Fibroblast of mammary gland (primary cell): ENCODE measurements around the gene NKD1.

Experiments
- DNase-seq: peaks from one replicate; pipeline ENCODE4 v3.0.0-alpha.2; 2010; ENCODE audit warnings: low read depth
- H3K4me3 ChIP-seq: 2 replicates; pipeline ENCODE4 v1.5.1; 2011; ENCODE audit warnings: low read depth, mild to moderate bottlenecking, low read length, moderate library complexity; ENCODE audit not compliant: control insufficient read depth
- TF ChIP-seq, protein P1 (sequence below): conservative IDR thresholded peaks from 2 replicates; pipeline ENCODE4 v1.5.1; 2011; ENCODE audit warnings: low read depth, low read length, inconsistent platforms; ENCODE audit not compliant: control insufficient read depth, insufficient read depth

Gene NKD1

DNA sequence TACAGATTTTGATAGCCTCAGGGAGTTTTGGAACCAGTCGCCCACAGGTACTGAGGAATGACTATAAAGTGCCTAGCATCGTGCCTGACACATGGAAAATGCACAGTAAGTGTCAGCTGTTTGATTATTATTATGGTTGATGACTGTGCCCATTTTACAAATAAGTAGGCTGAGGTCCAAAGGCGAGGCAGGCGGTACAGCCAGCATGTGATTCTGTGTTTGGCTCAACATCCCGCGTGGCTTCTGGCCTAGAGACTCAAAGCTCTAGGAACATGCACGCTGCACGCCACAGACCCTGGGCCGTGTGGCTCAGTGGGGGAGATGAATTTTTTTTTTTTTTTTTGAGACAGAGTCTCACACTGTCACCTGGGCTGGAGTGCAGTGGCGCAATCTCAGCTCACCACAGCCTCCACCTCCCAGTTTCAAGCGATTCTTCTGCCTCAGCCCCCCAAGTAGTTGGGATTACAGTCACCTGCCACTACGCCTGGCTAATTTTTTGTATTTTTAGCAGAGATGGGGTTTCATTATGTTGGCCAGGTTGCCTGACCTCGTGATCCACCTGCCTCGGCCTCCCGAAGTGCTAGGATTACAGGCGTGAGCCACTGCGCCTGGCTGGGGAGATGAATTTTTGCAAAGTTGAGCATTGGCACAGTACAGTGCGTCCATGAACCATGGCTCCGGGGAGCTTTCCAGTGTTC is 57.7 kb downstream of the NKD1 start:
- TF ChIP-seq, protein P1, sequence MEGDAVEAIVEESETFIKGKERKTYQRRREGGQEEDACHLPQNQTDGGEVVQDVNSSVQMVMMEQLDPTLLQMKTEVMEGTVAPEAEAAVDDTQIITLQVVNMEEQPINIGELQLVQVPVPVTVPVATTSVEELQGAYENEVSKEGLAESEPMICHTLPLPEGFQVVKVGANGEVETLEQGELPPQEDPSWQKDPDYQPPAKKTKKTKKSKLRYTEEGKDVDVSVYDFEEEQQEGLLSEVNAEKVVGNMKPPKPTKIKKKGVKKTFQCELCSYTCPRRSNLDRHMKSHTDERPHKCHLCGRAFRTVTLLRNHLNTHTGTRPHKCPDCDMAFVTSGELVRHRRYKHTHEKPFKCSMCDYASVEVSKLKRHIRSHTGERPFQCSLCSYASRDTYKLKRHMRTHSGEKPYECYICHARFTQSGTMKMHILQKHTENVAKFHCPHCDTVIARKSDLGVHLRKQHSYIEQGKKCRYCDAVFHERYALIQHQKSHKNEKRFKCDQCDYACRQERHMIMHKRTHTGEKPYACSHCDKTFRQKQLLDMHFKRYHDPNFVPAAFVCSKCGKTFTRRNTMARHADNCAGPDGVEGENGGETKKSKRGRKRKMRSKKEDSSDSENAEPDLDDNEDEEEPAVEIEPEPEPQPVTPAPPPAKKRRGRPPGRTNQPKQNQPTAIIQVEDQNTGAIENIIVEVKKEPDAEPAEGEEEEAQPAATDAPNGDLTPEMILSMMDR: no peak
- no peak for DNase-seq
- H3K4me3 ChIP-seq: no peak overlapping the region

DNA sequence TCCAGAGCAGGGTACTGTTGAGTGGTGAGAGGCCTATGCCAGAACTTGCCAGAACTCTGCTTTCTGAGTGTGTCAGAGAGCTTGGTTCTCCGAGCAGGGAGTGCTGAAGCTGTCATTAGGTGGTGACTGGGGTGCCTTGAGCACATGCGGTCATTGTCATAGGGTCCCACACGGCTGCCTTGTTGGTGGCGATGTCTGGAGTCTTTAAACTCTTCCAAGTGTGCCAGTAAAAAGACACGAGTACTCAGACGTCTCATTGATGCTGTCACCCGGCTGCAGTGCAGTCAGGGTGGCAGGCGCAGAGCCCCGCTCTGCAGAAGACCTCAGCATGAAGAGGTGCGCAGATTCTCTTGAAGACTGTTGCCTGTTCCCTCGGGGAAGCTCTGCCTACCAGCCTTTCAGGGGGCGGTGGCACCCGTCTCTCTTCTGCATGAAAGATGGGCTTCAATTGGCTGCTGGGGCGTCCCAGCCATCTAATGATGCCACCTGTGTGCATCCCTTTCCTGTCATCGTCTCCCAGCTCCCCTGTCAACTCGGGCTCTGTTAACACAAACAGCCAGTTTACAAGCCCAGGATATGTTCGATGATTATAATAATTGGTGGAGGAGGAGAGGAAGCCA is 58.3 kb downstream of the NKD1 start:
- TF ChIP-seq, protein P1: no peak

DNA sequence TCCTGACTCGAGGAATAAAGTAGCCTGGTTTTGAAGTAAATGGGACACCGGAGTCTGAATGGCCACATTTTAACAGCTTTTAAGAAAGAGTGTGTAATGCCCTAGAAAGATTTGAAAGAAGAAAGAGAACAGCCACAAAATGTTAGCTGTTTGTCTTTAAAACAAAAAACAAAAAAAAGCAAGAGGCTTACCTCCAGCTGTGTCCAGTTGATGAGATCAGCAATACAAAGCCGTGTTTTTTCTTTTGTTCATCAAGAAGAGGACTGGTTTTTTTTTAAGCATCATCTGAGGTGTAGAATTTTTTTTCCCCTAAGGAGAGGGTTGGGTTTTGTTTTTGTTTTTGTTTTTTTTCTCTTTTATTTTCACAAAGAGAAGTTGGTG is 58.8 kb downstream of the NKD1 start:
- TF ChIP-seq, protein P1: no peak
- no peak overlapping the region for H3K4me3 ChIP-seq
- DNase-seq: no peak

More for the DNA sequence above, 58.3 kb downstream of the NKD1 start:
- DNase-seq: no peak
- no peak overlapping the region for H3K4me3 ChIP-seq

DNA sequence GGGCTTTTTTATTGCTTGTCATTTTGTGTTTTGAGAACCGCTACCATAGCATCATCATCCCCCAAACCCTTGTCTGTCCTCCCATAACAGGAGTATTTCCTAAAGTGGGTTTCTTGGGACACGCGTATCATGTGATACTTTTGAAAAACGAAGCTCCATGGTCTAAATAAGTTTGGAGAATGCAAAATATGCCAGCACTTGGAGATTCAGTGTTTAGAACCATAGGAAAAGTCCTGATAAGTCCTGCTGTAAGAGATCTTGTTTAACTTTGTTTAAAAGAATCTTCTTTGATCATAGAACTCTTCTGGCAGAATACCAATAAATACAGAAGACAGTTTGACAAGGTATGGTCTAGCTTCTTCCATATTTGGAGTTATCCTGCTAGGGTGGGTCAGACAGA is 59.3 kb downstream of the NKD1 start:
- TF ChIP-seq, protein P1: no peak
- no peak overlapping the region for H3K4me3 ChIP-seq
- DNase-seq: no peak

DNA sequence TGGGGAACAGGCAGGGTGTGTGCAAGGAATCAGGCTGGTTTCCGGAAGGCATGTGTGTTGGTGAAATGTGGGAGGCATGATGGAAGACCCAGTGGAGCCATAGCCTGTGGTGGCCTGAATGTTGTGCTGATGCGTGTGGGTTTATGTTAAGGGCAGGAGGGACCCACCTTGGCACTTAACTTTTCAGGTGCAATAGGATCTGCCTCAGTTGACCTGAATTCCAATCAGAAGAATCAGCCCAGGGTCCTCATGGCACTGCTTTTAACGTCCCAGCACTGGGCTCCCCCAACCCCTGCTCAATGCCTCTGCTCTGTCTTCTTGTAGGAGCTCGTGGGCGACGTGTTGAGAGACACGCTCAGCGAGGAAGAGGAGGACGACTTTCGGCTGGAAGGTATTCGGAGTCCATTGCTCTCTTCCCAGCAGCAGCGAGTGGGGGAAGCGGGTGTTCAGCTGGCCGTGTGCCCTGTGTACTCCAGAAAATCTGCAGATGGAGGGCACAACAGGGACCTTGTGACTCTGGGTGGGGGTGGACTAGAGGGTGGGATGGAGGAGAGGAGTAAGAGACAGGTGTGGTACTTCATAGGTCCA is 59.9 kb downstream of the NKD1 start:
- TF ChIP-seq, protein P1: no peak
- DNase-seq: no peak

DNA sequence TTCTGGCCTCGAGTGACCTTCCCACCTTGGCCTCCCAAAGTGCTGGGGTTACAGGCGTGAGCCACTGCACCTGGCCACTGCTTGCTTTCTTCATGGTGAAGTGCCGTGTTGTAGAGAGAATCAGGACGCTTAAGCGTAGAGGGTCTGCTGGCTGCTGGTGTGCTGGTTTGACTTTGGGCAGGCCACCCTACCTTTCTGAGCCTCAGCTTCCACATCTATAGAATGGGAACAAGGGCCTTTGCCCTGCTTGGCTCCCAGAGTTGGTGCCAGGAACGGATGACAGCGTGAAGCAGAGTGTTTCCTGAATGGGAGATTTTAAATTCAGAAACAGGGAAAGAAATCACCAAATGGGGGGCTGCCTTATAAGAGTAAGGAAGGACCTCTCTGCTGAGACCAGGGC is 60.9 kb downstream of the NKD1 start:
- H3K4me3 ChIP-seq: no peak overlapping the region
- DNase-seq: no peak

More for the DNA sequence above, 59.9 kb downstream of the NKD1 start:
- no peak overlapping the region for H3K4me3 ChIP-seq

More for the DNA sequence above, 60.9 kb downstream of the NKD1 start:
- TF ChIP-seq, protein P1: no peak
